K562 (cell line): Measurements from ENCODE around the gene GARIN5B. TPM values are rescaled to one million over a fixed set of nuclear protein-coding genes. Genes with fewer than 3 reads are reported as not detected.
A peak's percentile ranks its signal among the peaks of the same experiment; 100 is the strongest.
"Not testable (repeated sequence)": the region's sequence is repeated elsewhere in the genome, so short reads cannot be mapped to it uniquely, and the experiment has no call there.

ENCODE experiments used
- CBX1 ChIP-seq: sonication (generic); IDR thresholded peaks from 2 replicates; pipeline ENCODE4 v1.6.1; 2016; ENCODE audit warnings: antibody characterized with exemption, low read depth, mild to moderate bottlenecking
- NONO ChIP-seq, 2 experiments: fragments of 200-400 bp in 1 of 2; fragments of 450-650 bp in 1 of 2; formaldehyde crosslinking in 1 of 2; IDR thresholded peaks; 2 replicates each; pipeline ENCODE4 v1.6.1; 2017; ENCODE audit warnings: low read depth in 2 of 2, mild to moderate bottlenecking in 2 of 2, moderate library complexity in 2 of 2, low read length in 1 of 2
- NR3C1 ChIP-seq: sonication (generic); formaldehyde crosslinking; IDR thresholded peaks from 2 replicates; pipeline ENCODE4 v1.8.1; 2022; ENCODE audit warnings: missing genetic modification reagents
- PML ChIP-seq: IDR thresholded peaks from 2 replicates; pipeline ENCODE4 v1.6.1; 2012; ENCODE audit warnings: low read length, inconsistent platforms
- POLR2G ChIP-seq: fragments of 200-400 bp; formaldehyde crosslinking; IDR thresholded peaks from 2 replicates; pipeline ENCODE4 v1.6.1; 2017; ENCODE audit warnings: low read depth, mild to moderate bottlenecking, antibody characterized with exemption, low read length, moderate library complexity
- RBM14 ChIP-seq: fragments of 200-400 bp; formaldehyde crosslinking; IDR thresholded peaks from 2 replicates; pipeline ENCODE4 v1.6.1; 2018; ENCODE audit warnings: low read depth, mild to moderate bottlenecking, low read length, moderate library complexity, borderline replicate concordance; ENCODE audit not compliant: insufficient read depth
- RBM22 ChIP-seq: fragments of 200-400 bp; formaldehyde crosslinking; IDR thresholded peaks from 2 replicates; pipeline ENCODE4 v1.6.1; 2018; ENCODE audit warnings: low read length, low read depth; ENCODE audit not compliant: poor library complexity, severe bottlenecking
- SIN3B ChIP-seq: fragments of 450-650 bp; IDR thresholded peaks from 2 replicates; pipeline ENCODE4 v1.6.1; 2017; ENCODE audit warnings: low read depth, mild to moderate bottlenecking, moderate library complexity
- SMAD1 ChIP-seq: fragments of 150-350 bp; IDR thresholded peaks from 2 replicates; pipeline ENCODE4 v1.6.1; 2014; ENCODE audit warnings: low read length, low read depth; ENCODE audit not compliant: partially characterized antibody
- SRSF7 ChIP-seq: fragments of 200-400 bp; formaldehyde crosslinking; optimal IDR thresholded peaks from 2 replicates; pipeline ENCODE3; 2017; ENCODE audit warnings: mild to moderate bottlenecking, low read depth, low read length
- TBL1XR1 ChIP-seq, 2 experiments: IDR thresholded peaks; 2 replicates each; pipeline ENCODE4 v1.6.1; 2012; ENCODE audit warnings: improper control_type of control experiment in 2 of 2, low read length in 2 of 2, mild to moderate bottlenecking in 1 of 2
- YY1 ChIP-seq, 3 experiments: IDR thresholded peaks; 2 replicates each; pipeline ENCODE4 v1.6.1; 2011; ENCODE audit warnings: low read length in 2 of 3, mild to moderate bottlenecking in 2 of 3, moderate library complexity in 2 of 3, borderline replicate concordance in 1 of 3, control low read depth in 1 of 3, low read depth in 1 of 3; ENCODE audit not compliant: insufficient read depth in 3 of 3, insufficient replicate concordance in 2 of 3, control insufficient read depth in 1 of 3, insufficient read length in 1 of 3; ENCODE audit errors: extremely low read depth in 1 of 3
- ZBTB7A ChIP-seq: IDR thresholded peaks from 2 replicates; pipeline ENCODE4 v1.6.1; 2011; ENCODE audit warnings: low read depth, mild to moderate bottlenecking, low read length, moderate library complexity, borderline replicate concordance; ENCODE audit not compliant: control insufficient read depth
- ZNF57 ChIP-seq: fragments of 450-650 bp; formaldehyde crosslinking; IDR thresholded peaks from 2 replicates; pipeline ENCODE4 v1.4.0; 2020; ENCODE audit warnings: mild to moderate bottlenecking, moderate library complexity
- polyA plus RNA-seq, 8 experiments: library from polyadenylated mRNA; depleted of rRNA in 4 of 8; stranded (reverse) in 5 of 8; unstranded in 3 of 8; fragments of >200 nt; fragmentation: Nextera tagmentation in 2 of 8; fragmentation: Illumina TruSeq in 1 of 8; extraction: Ambion mirVana in 2 of 8; extraction: Trizol in 1 of 8; gene quantifications; 2 replicates each; pipeline versions ENCODE4 v1.2.1 to v1.2.3, GENCODE V29; 2011 to 2014; ENCODE audit warnings: inconsistent platforms in 1 of 8, missing spikeins in 1 of 8
- total RNA-seq, 7 experiments: library from RNA; depleted of rRNA in 6 of 7; stranded (reverse); fragments of >200 nt in 6 of 7; fragmentation: Illumina TruSeq in 2 of 7; extraction: Trizol in 2 of 7; gene quantifications; 2 replicates each; pipeline versions ENCODE4 v1.2.1 to v1.2.3, GENCODE V29; 2011 to 2021; ENCODE audit warnings: low replicate concordance in 1 of 7
- TF ChIP-seq, protein P1 (sequence below), 3 experiments: fragments of 200-800 bp in 1 of 3; sonication (Bioruptor generic) in 1 of 3; sonication (generic) in 1 of 3; formaldehyde crosslinking in 1 of 3; IDR thresholded peaks; 2 replicates each; pipeline versions ENCODE4 v1.6.1 to v1.8.0; 2016 to 2022; ENCODE audit warnings: mild to moderate bottlenecking in 2 of 3, missing compliant biosample characterization in 2 of 3, missing genetic modification characterization in 2 of 3, missing genetic modification reagents in 1 of 3
- TF ChIP-seq, protein P2 (sequence below): fragments of 450-650 bp; formaldehyde crosslinking; IDR thresholded peaks from 2 replicates; pipeline ENCODE4 v1.4.0; 2020; ENCODE audit warnings: mild to moderate bottlenecking, moderate library complexity
- TF ChIP-seq, protein P3 (sequence below), 3 experiments: fragments of 200-800 bp in 1 of 3; fragments of 250-450 bp in 1 of 3; fragments of 450-650 bp in 1 of 3; sonication (Bioruptor Pico) in 1 of 3; sonication (Bioruptor generic) in 1 of 3; formaldehyde crosslinking in 1 of 3; IDR thresholded peaks; 2 replicates each; pipeline versions ENCODE4 v1.6.1 to v1.8.0; 2016 to 2022; ENCODE audit warnings: mild to moderate bottlenecking in 2 of 3, missing genetic modification characterization in 2 of 3, missing compliant biosample characterization in 1 of 3, moderate library complexity in 1 of 3
- TF ChIP-seq, protein P4 (sequence below): sonication (generic); formaldehyde crosslinking; IDR thresholded peaks from 2 replicates; pipeline ENCODE4 v1.8.1; 2023; ENCODE audit warnings: mild to moderate bottlenecking, missing genetic modification reagents

GARIN5B gene
- total and polyA plus RNA-seq, 9 of the 15 experiments (the other 6 are each of a cell fraction or from before 2014, with no cell fraction given), result not detected

DNA sequence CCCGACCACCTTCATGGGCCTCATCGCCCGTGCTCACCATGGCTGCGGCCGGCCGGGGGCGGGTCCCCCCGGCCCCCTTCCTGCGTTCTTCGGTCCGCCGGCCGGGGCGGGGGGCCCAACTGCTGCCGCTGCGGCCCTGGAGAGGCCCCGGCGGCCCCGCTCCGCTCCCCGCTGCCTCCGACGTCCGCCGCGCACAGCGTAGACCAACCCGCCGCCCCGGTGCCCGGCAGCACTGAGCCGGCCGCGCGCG is 44.4 kb upstream of the GARIN5B start, which contains the start of gene UBE2S (continued):
- TF ChIP-seq, protein P1, sequence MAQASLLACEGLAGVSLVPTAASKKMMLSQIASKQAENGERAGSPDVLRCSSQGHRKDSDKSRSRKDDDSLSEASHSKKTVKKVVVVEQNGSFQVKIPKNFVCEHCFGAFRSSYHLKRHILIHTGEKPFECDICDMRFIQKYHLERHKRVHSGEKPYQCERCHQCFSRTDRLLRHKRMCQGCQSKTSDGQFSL (CRISPR knock-in tag; IDR thresholded peaks at IDR 0.05), result 0 out of 2 replicates have a peak, but pooled peaks have one; percentile 32
- TF ChIP-seq, protein P1 (tag; IDR thresholded peaks at IDR 0.05), result not testable (repeated sequence)
- TF ChIP-seq ZBTB7A, result 0 out of 2 replicates have a peak, but pooled peaks have one; percentile 1
- peak in 1 of 3 experiments; percentile 20 for TF ChIP-seq YY1 (IDR thresholded peaks at IDR 0.05; ENCODE audit: borderline replicate concordance in 1 of 3, control insufficient read depth in 1 of 3, extremely low read depth in 1 of 3, insufficient read depth in 3 of 3, insufficient read length in 1 of 3, insufficient replicate concordance in 2 of 3, low read depth in 1 of 3, low read length in 2 of 3)
- TF ChIP-seq NR3C1 (CRISPR knock-in tag), result peak; percentile 58; the same call in 1 of the 2 replicates
- TF ChIP-seq RBM22, result peak; percentile 95
- TF ChIP-seq POLR2G, result peak; percentile 100
- TF ChIP-seq SRSF7, result peak; percentile 75
- TF ChIP-seq, protein P2, sequence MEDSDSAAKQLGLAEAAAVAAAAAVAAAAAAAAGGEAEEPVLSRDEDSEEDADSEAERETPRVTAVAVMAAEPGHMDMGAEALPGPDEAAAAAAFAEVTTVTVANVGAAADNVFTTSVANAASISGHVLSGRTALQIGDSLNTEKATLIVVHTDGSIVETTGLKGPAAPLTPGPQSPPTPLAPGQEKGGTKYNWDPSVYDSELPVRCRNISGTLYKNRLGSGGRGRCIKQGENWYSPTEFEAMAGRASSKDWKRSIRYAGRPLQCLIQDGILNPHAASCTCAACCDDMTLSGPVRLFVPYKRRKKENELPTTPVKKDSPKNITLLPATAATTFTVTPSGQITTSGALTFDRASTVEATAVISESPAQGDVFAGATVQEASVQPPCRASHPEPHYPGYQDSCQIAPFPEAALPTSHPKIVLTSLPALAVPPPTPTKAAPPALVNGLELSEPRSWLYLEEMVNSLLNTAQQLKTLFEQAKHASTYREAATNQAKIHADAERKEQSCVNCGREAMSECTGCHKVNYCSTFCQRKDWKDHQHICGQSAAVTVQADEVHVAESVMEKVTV (CRISPR knock-in tag), result peak; percentile 32; the same call in 1 of the 2 replicates
- TF ChIP-seq, protein P3, sequence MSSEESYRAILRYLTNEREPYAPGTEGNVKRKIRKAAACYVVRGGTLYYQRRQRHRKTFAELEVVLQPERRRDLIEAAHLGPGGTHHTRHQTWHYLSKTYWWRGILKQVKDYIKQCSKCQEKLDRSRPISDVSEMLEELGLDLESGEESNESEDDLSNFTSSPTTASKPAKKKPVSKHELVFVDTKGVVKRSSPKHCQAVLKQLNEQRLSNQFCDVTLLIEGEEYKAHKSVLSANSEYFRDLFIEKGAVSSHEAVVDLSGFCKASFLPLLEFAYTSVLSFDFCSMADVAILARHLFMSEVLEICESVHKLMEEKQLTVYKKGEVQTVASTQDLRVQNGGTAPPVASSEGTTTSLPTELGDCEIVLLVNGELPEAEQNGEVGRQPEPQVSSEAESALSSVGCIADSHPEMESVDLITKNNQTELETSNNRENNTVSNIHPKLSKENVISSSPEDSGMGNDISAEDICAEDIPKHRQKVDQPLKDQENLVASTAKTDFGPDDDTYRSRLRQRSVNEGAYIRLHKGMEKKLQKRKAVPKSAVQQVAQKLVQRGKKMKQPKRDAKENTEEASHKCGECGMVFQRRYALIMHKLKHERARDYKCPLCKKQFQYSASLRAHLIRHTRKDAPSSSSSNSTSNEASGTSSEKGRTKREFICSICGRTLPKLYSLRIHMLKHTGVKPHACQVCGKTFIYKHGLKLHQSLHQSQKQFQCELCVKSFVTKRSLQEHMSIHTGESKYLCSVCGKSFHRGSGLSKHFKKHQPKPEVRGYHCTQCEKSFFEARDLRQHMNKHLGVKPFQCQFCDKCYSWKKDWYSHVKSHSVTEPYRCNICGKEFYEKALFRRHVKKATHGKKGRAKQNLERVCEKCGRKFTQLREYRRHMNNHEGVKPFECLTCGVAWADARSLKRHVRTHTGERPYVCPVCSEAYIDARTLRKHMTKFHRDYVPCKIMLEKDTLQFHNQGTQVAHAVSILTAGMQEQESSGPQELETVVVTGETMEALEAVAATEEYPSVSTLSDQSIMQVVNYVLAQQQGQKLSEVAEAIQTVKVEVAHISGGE (CRISPR knock-in tag; IDR thresholded peaks at IDR 0.05), result 0 out of 6 replicates have a peak, but pooled peaks of 1 of the 3 experiments have one; percentile 24
- peak; percentile 88 to 100 for TF ChIP-seq NONO (IDR thresholded peaks at IDR 0.05; ENCODE audit: low read depth in 2 of 2, low read length in 1 of 2)
- TF ChIP-seq, protein P4, sequence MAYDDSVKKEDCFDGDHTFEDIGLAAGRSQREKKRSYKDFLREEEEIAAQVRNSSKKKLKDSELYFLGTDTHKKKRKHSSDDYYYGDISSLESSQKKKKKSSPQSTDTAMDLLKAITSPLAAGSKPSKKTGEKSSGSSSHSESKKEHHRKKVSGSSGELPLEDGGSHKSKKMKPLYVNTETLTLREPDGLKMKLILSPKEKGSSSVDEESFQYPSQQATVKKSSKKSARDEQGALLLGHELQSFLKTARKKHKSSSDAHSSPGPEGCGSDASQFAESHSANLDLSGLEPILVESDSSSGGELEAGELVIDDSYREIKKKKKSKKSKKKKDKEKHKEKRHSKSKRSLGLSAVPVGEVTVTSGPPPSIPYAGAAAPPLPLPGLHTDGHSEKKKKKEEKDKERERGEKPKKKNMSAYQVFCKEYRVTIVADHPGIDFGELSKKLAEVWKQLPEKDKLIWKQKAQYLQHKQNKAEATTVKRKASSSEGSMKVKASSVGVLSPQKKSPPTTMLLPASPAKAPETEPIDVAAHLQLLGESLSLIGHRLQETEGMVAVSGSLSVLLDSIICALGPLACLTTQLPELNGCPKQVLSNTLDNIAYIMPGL (CRISPR knock-in tag), result 0 out of 2 replicates have a peak, but pooled peaks have one; percentile 59
- TF ChIP-seq ZNF57, result 0 out of 2 replicates have a peak, but pooled peaks have one; percentile 26
- peak; percentile 82 for TF ChIP-seq PML
- TF ChIP-seq RBM14, result peak; percentile 89; the same call in 1 of the 2 replicates
- peak in 1 of 2 experiments; percentile 51; a peak in 1 of 4 replicates for TF ChIP-seq TBL1XR1 (IDR thresholded peaks at IDR 0.05; ENCODE audit: low read length in 2 of 2)
- TF ChIP-seq CBX1, result peak; percentile 95
- peak; percentile 75 for TF ChIP-seq SIN3B
- peak; percentile 88 for TF ChIP-seq SMAD1
